Neutrophil (primary cell): ENCODE measurements around the gene PCGF2.

Source experiments
- H3K27ac ChIP-seq: fragments of 200-600 bp; sonication (generic); 2 replicates; pipeline ENCODE4 v1.5.1; 2016; ENCODE audit warnings: mild to moderate bottlenecking, moderate library complexity
- H3K27me3 ChIP-seq: fragments of 200-600 bp; sonication (generic); 2 replicates; pipeline ENCODE4 v1.6.0; 2016; ENCODE audit warnings: mild to moderate bottlenecking
- H3K36me3 ChIP-seq: fragments of 200-600 bp; sonication (generic); 2 replicates; pipeline ENCODE4 v1.5.1; 2017
- H3K4me1 ChIP-seq, 2 experiments: fragments of 200-600 bp in 1 of 2; sonication (generic) in 1 of 2; 1 replicate in 1 of 2; 2 replicates in 1 of 2; pipeline versions ENCODE4 v1.5.1 to v1.6.1; 2013 to 2016; ENCODE audit warnings: low read depth in 1 of 2, low read length in 1 of 2, mild to moderate bottlenecking in 1 of 2, moderate library complexity in 1 of 2; ENCODE audit not compliant: control insufficient read depth in 1 of 2, insufficient read depth in 1 of 2
- H3K4me3 ChIP-seq, 2 experiments: fragments of 200-600 bp in 1 of 2; sonication (generic) in 1 of 2; 1 replicate in 1 of 2; 2 replicates in 1 of 2; pipeline ENCODE4 v1.5.1; 2013 to 2016; ENCODE audit warnings: low read depth in 1 of 2, low read length in 1 of 2, mild to moderate bottlenecking in 1 of 2, moderate library complexity in 1 of 2
- H3K9me3 ChIP-seq: fragments of 200-600 bp; sonication (generic); 2 replicates; pipeline ENCODE4 v1.5.1; 2016
- CTCF ChIP-seq: fragments of 200-600 bp; sonication (generic); IDR thresholded peaks from 2 replicates; pipeline ENCODE4 v1.5.1; 2016; ENCODE audit warnings: antibody characterized with exemption

Gene PCGF2

GRCh38 chr17:38739305-38739704 is 8.8 kb downstream of the PCGF2 start:
- H3K36me3 ChIP-seq: no peaks in the 10 kb centered on the region
- H3K27ac ChIP-seq: no peak overlapping the region
- H3K27me3 ChIP-seq: peaks cover 78% of the 10 kb centered on the region
- H3K9me3 ChIP-seq: no peaks in the 10 kb centered on the region
- H3K4me1 ChIP-seq: no peaks in the 10 kb centered on the region
- TF ChIP-seq CTCF: no peak
- H3K4me3 ChIP-seq: no peak overlapping the region

- no peak for TF ChIP-seq CTCF
- no peaks in the 10 kb centered on the region for H3K36me3 ChIP-seq
- H3K4me1 ChIP-seq: no peaks in the 10 kb centered on the region
- H3K27me3 ChIP-seq: peaks cover 71% of the 10 kb centered on the region
- no peaks in the 10 kb centered on the region for H3K9me3 ChIP-seq
- no peak overlapping the region for H3K4me3 ChIP-seq
- no peak overlapping the region for H3K27ac ChIP-seq
Observed at GRCh38 chr17:38738686-38739085, 9.4 kb downstream of the PCGF2 start.

- no peaks in the 10 kb centered on the region for H3K4me1 ChIP-seq
- no peak overlapping the region for H3K27ac ChIP-seq
- no peak overlapping the region for H3K4me3 ChIP-seq
- H3K27me3 ChIP-seq: peaks cover 66% of the 10 kb centered on the region
- no peaks in the 10 kb centered on the region for H3K9me3 ChIP-seq
- no peak for TF ChIP-seq CTCF
- H3K36me3 ChIP-seq: no peaks in the 10 kb centered on the region
Observed at GRCh38 chr17:38738007-38738662, 10.0 kb downstream of the PCGF2 start.

GRCh38 chr17:38735161-38735997 is 12.8 kb downstream of the PCGF2 start:
- Histone ChIP-seq H3K4me3 (no peak overlapping the region), H3K9me3 (no peaks in the 10 kb centered on the region), H3K27me3 (peaks cover 50% of the 10 kb centered on the region), H3K4me1 (peaks cover 6 to 9% of the 10 kb centered on the region in 2 experiments), H3K36me3 (no peaks in the 10 kb centered on the region), H3K27ac (no peak overlapping the region)
- peak; percentile 96 for TF ChIP-seq CTCF

GRCh38 chr17:38733982-38734973 is 13.9 kb downstream of the PCGF2 start:
- TF ChIP-seq CTCF: no peak

More at GRCh38 chr17:38733982-38734973, 13.9 kb downstream of the PCGF2 start:
- no peaks in the 10 kb centered on the region for H3K9me3 ChIP-seq
- H3K27ac ChIP-seq: no peak overlapping the region
- peaks cover 14 to 16% of the 10 kb centered on the region in 2 experiments for H3K4me1 ChIP-seq
- no peak overlapping the region for H3K4me3 ChIP-seq
- H3K27me3 ChIP-seq: peaks cover 40% of the 10 kb centered on the region
- no peaks in the 10 kb centered on the region for H3K36me3 ChIP-seq
